ENCODE results near the gene F10. TPM values are rescaled to one million over a fixed set of nuclear protein-coding genes. Genes with fewer than 3 reads are reported as not detected.

Gene F10
- total RNA-seq, 1 donor from 2014 or later: 0.60 TPM

- DNase-seq (ENCODE audit: low read depth in 2 of 2): no peak
These were observed 7.0 kb upstream of the F10 start for GRCh38 chr13:113115363-113116205.

- no peak for DNase-seq (ENCODE audit: low read depth in 2 of 2)
These were observed 6.3 kb upstream of the F10 start for GRCh38 chr13:113116206-113116800.

- DNase-seq (ENCODE audit: low read depth in 2 of 2): no peak
These were observed 5.7 kb upstream of the F10 start for GRCh38 chr13:113116871-113117271.

DNA sequence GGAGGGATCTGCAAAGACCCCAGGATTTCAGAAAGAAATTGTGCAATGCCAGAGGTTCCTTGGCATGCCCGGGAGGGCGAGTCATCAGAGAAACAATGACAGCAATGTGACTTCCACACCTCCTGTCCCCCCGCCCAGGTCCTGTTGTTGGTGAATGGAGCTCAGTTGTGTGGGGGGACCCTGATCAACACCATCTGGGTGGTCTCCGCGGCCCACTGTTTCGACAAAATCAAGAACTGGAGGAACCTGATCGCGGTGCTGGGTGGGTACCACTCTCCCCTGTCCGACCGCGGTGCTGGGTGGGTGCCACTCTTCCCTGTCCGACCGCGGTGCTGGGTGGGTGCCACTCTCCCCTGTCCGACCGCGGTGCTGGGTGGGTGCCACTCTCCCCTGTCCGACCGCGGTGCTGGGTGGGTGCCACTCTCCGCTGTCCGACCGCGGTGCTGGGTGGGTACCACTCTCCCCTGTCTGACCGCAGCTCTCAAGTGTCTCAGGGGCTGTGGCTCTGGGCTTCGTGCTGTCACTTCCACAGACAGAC lies 5.2 kb upstream of the F10 start:
- no peak for DNase-seq (ENCODE audit: low read depth in 2 of 2)

DNA sequence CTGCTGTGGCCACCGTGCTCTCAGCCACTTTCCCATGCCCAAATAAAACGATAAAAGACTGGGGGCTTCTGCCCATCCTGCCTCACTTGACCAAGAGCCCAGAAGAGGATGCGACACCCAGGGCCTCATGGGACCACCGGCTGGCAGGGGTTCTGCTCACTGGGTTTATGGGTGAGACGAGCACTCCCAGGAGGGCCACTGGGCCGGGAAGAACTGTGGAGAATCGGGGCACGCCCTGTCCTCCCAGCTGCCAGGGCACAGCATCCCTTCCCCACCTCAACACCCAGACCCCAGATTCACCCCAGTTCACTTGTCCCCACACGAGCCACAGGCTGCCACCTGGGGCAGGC lies 4.7 kb upstream of the F10 start:
- no peak for DNase-seq (ENCODE audit: low read depth in 2 of 2)

- no peak for DNase-seq (ENCODE audit: low read depth in 2 of 2)
These were observed 4.2 kb upstream of the F10 start for GRCh38 chr13:113118261-113119021.

DNA sequence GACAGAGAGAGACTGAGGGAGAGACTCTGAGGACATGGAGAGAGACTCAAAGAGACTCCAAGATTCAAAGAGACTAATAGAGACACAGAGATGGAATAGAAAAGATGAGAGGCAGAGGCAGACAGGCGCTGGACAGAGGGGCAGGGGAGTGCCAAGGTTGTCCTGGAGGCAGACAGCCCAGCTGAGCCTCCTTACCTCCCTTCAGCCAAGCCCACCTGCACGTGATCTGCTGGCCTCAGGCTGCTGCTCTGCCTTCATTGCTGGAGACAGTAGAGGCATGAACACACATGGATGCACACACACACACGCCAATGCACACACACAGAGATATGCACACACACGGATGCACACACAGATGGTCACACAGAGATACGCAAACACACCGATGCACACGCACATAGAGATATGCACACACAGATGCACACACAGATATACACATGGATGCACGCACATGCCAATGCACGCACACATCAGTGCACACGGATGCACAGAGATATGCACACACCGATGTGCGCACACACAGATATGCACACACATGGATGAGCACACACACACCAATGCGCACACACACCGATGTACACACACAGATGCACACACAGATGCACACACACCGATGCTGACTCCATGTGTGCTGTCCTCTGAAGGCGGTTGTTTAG lies 3.3 kb upstream of the F10 start:
- DNase-seq (ENCODE audit: low read depth in 2 of 2): no peak

GRCh38 chr13:113119822-113120189 lies 2.8 kb upstream of the F10 start:
- DNase-seq (ENCODE audit: low read depth in 2 of 2): no peak

GRCh38 chr13:113120300-113121182 lies 2.1 kb upstream of the F10 start:
- DNase-seq (ENCODE audit: low read depth in 2 of 2): no peak

DNA sequence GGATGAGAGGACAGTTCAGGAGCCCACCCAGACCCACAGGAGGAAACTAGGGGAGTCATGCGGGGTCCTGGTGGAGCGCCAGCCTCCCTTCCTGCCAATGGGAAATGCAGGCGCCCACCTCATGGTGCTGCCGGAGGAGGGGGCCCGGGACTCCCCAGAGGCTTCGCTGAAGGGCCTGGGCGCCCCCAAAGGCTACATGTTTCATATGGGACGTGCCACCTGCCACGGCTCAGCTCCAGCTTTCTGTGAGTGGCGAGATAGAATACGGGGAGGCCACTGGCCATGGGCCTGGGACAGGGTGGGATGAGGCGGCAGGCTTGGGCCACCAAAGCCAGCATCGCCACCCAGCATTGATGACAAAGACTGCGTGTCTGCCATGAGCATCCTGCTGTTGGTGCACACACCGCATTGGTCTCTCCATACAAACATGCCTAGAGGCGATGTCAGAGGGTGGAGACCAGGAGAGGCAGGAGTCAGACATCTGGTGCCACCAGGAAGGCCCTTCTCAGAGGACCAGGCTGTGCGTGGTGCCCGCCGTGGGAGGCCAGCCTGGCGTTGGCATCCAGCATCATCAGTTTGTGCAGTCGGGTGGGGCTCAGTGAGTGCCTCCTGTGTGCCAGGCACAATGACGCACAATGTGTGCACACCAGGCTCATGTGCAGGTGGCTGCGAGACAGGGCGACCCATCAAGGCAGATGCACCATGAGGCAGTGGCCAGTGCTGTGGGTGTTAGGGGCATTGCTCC lies 1.2 kb upstream of the F10 start:
- DNase-seq (ENCODE audit: low read depth in 2 of 2): no peak

DNA sequence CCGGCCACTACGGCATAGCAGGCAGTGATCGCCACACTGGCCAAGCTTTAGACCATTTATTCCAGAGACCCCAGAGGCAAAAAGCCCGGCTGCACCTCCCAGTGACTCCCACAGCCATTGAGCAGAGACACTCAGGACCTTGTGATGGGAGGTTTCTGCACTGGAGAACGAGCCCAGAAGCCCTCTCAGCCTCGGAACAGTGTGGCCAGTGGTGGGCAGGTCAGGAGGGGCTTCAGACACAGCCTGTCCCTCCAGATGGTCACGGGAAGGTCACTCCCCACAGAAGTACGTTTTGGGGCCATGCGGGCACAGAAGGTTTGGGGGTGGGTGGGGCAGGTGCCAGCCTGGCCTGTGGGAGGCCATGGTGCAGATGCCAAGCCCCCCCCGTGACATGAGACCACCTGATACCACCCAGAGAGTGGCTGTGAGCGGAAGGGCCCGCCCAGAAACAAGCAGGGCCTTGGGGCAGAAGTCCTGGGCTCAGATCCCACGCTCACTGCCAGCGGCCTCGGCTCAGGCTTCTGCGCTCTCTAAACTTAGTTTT lies 599 bp upstream of the F10 start:
- no peak for DNase-seq (ENCODE audit: low read depth in 2 of 2)

DNA sequence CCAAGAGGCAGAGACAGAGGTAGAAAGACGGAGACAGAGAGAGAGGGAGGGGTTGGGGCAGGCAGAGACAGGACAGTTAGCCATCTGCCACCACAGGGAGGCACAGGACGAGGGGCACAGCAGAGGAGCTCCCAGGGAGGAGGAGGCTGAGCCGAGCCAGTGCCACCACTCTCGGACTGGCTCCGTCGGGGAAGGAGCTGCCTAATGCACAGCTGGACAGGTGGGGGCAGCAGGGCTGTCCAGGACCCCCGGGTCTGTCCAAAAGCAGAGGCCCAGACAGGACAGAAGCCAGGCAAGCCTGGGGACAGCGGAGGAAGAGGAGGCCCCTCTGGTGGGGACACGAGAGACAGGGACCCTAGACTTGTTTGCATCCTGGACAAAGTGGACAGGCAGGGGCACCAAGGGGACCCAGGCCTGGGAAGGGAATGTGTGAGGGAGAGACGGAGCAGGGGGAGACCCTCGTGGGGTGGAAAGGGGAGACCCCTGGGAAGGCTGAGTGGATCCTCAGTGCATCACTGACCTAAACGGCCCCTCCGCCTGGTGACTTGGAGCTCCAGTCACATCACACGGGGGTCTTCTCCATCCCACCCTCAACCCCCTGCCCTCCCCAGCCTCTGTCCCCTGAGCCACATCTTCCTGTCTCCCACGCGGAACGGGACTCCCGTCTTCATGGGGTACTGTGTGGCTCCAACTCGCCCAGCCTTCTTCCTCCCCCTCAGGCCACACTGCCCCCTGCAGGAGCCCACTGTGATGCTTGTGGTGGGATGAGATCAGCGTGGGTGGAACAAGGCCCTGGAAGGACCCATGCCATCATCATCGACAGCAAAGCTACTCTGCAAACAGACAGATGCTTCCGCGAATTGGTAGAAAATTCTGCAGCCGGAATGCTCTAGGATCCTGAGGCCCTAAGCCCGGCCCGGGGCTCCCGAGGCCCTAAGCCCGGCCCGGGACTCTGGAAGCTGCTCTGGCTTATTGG lies 915 bp downstream of the F10 start:
- DNase-seq (ENCODE audit: low read depth in 2 of 2): peak in 1 of 2 donors; percentile 26

GRCh38 chr13:113124211-113124970 lies 1.8 kb downstream of the F10 start:
- no peak for DNase-seq (ENCODE audit: low read depth in 2 of 2)

GRCh38 chr13:113125506-113126264 lies 3.1 kb downstream of the F10 start:
- DNase-seq (ENCODE audit: low read depth in 2 of 2): no peak

DNA sequence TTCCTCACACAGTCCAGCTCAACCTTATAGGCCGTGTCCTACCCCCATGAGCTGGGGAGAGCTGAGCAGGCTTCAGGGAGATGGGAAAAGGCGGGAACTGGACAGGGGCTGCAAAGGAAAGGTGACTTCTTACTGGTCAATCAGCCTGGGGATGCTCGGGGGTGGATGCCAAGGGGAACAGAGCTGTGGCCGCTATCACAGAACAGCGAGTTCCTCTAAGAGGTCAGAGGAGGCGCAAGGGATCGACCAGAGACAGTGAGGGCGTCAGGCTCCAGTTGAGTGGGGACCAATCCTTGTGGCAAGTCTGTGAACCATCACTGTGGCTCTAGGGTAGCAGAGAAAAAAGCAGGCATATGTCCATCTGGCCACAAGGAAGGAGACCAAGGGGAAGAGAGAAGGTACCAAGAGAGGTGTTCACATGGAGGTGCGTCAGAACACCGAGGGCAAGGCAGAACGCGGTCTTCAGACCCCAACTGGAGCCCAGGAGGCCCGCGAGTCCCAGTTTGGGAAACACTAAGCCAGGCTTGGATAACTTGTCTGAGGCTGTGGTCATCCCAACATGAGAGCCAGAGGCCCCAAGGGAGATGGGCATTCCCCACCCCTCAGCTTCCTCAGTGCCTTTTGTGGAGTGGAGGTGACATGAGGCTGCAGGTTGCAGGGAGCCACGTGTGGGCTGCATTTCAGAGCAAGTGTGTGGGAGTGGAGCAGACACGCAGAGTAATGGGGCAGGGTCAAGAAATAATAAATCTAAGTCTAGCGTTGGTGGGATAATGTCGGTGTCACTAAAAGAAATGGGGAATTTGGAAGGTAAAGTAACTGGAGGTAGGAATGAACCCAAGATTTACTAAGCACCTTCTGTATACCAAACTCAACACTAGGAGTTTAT lies 3.9 kb downstream of the F10 start:
- no peak for DNase-seq (ENCODE audit: low read depth in 2 of 2)

DNA sequence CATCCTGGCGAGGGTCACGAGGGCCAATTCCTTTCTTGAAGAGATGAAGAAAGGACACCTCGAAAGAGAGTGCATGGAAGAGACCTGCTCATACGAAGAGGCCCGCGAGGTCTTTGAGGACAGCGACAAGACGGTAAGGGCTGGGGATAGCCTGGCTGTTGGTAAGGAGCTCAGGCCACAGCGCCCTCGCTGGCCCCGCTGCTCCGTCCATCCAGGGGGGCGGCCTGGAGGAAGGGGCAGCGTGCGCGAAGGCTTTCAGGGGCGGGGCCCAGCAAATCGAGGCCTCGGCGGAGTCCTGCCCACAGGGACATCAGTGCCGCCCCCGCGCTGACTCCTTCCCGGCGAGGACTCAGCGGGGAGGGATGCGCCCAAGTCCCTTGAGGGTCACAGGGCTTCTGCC lies 6.9 kb downstream of the F10 start:
- DNase-seq (ENCODE audit: low read depth in 2 of 2): no peak

All from lung microvascular endothelial cell (primary cell).